Ishikawa (cell line): Measurements from ENCODE around the gene TBC1D2B.
A peak's percentile ranks its signal among the peaks of the same experiment; 100 is the strongest.

Experiments used
- CEBPB ChIP-seq: IDR thresholded peaks from 2 replicates; pipeline ENCODE4 v1.6.1; 2012
- CREB1 ChIP-seq: IDR thresholded peaks from 2 replicates; pipeline ENCODE4 v1.6.1; 2012; ENCODE audit warnings: low read depth
- EGR1 ChIP-seq: IDR thresholded peaks from 2 replicates; pipeline ENCODE4 v1.6.1; 2012
- EP300 ChIP-seq: IDR thresholded peaks from 2 replicates; pipeline ENCODE4 v1.6.1; 2012; ENCODE audit warnings: borderline replicate concordance
- FOXM1 ChIP-seq: IDR thresholded peaks from 2 replicates; pipeline ENCODE4 v1.6.1; 2012; ENCODE audit warnings: low read depth, borderline replicate concordance
- MAX ChIP-seq: IDR thresholded peaks from 2 replicates; pipeline ENCODE4 v1.6.1; 2012
- NFIC ChIP-seq: IDR thresholded peaks from 2 replicates; pipeline ENCODE4 v1.6.1; 2012
- RAD21 ChIP-seq: IDR thresholded peaks from 2 replicates; pipeline ENCODE4 v1.6.1; 2012; ENCODE audit warnings: low read depth
- TAF1 ChIP-seq: IDR thresholded peaks from 2 replicates; pipeline ENCODE4 v1.6.1; 2012; ENCODE audit warnings: low read depth, mild to moderate bottlenecking
- TCF12 ChIP-seq: IDR thresholded peaks from 2 replicates; pipeline ENCODE4 v1.6.1; 2012; ENCODE audit warnings: low read depth
- TEAD4 ChIP-seq: IDR thresholded peaks from 2 replicates; pipeline ENCODE4 v1.6.1; 2012
- YY1 ChIP-seq: IDR thresholded peaks from 2 replicates; pipeline ENCODE4 v1.6.1; 2012; ENCODE audit warnings: low read depth
- ZBTB7A ChIP-seq: IDR thresholded peaks from 2 replicates; pipeline ENCODE4 v1.6.1; 2012; ENCODE audit warnings: low read depth
- TF ChIP-seq, protein P1 (sequence below): IDR thresholded peaks from 2 replicates; pipeline ENCODE4 v1.6.1; 2012; ENCODE audit warnings: low read depth, mild to moderate bottlenecking
- TF ChIP-seq, protein P2 (sequence below): IDR thresholded peaks from 2 replicates; pipeline ENCODE4 v1.6.1; 2012

The TBC1D2B gene

GRCh38 chr15:78077053-78077870 is at the start of gene TBC1D2B:
Gene TBC1D2B (minus strand): TSS chr15:78077711. CDS start chr15:78077652, 59 bp downstream.
- peak; percentile 92 for TF ChIP-seq ZBTB7A
- no peak for TF ChIP-seq NFIC
- no peak for TF ChIP-seq TCF12
- no peak for TF ChIP-seq RAD21
- peak; percentile 56 for TF ChIP-seq MAX

GRCh38 chr15:78125267-78125666 is 47.8 kb upstream of the TBC1D2B start:
- no peak for TF ChIP-seq YY1
- TF ChIP-seq, protein P1, sequence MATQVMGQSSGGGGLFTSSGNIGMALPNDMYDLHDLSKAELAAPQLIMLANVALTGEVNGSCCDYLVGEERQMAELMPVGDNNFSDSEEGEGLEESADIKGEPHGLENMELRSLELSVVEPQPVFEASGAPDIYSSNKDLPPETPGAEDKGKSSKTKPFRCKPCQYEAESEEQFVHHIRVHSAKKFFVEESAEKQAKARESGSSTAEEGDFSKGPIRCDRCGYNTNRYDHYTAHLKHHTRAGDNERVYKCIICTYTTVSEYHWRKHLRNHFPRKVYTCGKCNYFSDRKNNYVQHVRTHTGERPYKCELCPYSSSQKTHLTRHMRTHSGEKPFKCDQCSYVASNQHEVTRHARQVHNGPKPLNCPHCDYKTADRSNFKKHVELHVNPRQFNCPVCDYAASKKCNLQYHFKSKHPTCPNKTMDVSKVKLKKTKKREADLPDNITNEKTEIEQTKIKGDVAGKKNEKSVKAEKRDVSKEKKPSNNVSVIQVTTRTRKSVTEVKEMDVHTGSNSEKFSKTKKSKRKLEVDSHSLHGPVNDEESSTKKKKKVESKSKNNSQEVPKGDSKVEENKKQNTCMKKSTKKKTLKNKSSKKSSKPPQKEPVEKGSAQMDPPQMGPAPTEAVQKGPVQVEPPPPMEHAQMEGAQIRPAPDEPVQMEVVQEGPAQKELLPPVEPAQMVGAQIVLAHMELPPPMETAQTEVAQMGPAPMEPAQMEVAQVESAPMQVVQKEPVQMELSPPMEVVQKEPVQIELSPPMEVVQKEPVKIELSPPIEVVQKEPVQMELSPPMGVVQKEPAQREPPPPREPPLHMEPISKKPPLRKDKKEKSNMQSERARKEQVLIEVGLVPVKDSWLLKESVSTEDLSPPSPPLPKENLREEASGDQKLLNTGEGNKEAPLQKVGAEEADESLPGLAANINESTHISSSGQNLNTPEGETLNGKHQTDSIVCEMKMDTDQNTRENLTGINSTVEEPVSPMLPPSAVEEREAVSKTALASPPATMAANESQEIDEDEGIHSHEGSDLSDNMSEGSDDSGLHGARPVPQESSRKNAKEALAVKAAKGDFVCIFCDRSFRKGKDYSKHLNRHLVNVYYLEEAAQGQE = peak; percentile 67
- TF ChIP-seq, protein P2, sequence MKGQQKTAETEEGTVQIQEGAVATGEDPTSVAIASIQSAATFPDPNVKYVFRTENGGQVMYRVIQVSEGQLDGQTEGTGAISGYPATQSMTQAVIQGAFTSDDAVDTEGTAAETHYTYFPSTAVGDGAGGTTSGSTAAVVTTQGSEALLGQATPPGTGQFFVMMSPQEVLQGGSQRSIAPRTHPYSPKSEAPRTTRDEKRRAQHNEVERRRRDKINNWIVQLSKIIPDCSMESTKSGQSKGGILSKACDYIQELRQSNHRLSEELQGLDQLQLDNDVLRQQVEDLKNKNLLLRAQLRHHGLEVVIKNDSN = no peak

GRCh38 chr15:78120523-78120922 is 43.0 kb upstream of the TBC1D2B start:
- TF ChIP-seq, protein P2 = no peak
- no peak for TF ChIP-seq FOXM1
- TF ChIP-seq, protein P1 = no peak
- no peak for TF ChIP-seq CEBPB
- TF ChIP-seq YY1 = no peak
- TF ChIP-seq EP300 = no peak
- TF ChIP-seq MAX = no peak
- TF ChIP-seq RAD21 = no peak
- no peak for TF ChIP-seq EGR1
- no peak for TF ChIP-seq ZBTB7A
- TF ChIP-seq NFIC = no peak
- no peak for TF ChIP-seq TAF1
- no peak for TF ChIP-seq TEAD4
- TF ChIP-seq CREB1 = no peak
- TF ChIP-seq TCF12 = no peak

DNA sequence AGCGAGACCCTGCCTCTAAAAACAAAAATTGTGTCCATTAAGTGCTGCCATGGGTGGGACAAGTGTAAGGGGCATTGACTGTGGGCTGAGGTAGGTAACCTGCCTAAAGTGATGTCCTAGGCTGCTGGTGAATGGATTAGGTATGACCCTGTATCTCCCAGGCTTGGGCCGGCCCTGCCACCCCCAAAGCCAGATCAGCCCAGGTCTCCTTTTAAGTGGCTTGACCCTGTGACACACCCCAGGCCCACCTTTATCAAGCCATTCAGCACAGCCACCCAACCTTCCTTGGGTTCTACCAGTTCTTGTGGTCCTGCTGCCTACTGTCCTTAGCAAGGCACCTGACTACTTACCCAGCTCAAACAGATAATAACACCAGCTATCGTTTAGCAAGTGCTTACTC is 35.0 kb upstream of the TBC1D2B start:
- no peak for TF ChIP-seq TEAD4
- no peak for TF ChIP-seq FOXM1
- TF ChIP-seq CEBPB = no peak
- TF ChIP-seq NFIC = no peak
- TF ChIP-seq MAX = no peak
- no peak for TF ChIP-seq EP300
- TF ChIP-seq, protein P2 = no peak
- TF ChIP-seq, protein P1 = no peak
- TF ChIP-seq EGR1 = no peak
- no peak for TF ChIP-seq TCF12
- no peak for TF ChIP-seq RAD21
- no peak for TF ChIP-seq CREB1
- TF ChIP-seq YY1 = no peak
- no peak for TF ChIP-seq TAF1
- TF ChIP-seq ZBTB7A = no peak
